ENCODE measurements around the gene MATCAP1.

Gene MATCAP1

GRCh38 chr16:67228034-67228785, 44.4 kb upstream of the MATCAP1 start:
- TF ChIP-seq, protein P1, sequence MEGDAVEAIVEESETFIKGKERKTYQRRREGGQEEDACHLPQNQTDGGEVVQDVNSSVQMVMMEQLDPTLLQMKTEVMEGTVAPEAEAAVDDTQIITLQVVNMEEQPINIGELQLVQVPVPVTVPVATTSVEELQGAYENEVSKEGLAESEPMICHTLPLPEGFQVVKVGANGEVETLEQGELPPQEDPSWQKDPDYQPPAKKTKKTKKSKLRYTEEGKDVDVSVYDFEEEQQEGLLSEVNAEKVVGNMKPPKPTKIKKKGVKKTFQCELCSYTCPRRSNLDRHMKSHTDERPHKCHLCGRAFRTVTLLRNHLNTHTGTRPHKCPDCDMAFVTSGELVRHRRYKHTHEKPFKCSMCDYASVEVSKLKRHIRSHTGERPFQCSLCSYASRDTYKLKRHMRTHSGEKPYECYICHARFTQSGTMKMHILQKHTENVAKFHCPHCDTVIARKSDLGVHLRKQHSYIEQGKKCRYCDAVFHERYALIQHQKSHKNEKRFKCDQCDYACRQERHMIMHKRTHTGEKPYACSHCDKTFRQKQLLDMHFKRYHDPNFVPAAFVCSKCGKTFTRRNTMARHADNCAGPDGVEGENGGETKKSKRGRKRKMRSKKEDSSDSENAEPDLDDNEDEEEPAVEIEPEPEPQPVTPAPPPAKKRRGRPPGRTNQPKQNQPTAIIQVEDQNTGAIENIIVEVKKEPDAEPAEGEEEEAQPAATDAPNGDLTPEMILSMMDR (IDR thresholded peaks at IDR 0.05; ENCODE audit: low read depth, low read length), result no peak
- no peak for TF ChIP-seq POLR2A (IDR thresholded peaks at IDR 0.05; ENCODE audit: extremely low read depth, insufficient read length)
- TF ChIP-seq MAX (IDR thresholded peaks at IDR 0.05; ENCODE audit: low read depth, low read length), result no peak
- no peak for TF ChIP-seq MYC (IDR thresholded peaks at IDR 0.05; ENCODE audit: low read depth, low read length)
- H3K4me3 ChIP-seq (ENCODE audit: low read depth, low read length), result peak overlapping the region; percentile 81
- DNase-seq (ENCODE audit: low read depth), result no peak

DNA sequence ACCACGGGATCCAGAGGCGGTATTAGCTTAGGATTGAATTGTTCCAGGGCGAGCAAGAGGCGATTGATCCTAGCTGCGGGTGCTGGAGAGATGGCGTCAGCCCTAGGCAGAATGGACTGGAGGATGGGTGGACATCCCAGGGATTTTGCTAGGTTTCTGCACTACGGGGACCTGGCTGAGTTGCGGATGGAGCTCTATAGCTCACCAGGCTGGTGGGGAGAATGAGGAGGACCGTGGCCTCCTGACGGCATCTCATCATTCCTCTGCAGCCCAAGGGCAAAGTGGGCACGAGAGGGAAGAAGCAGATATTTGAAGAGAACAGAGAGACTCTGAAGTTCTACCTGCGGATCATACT, 43.8 kb upstream of the MATCAP1 start:
- no peak for TF ChIP-seq POLR2A (IDR thresholded peaks at IDR 0.05; ENCODE audit: extremely low read depth, insufficient read length)
- no peak for DNase-seq (ENCODE audit: low read depth)
- peak overlapping the region; percentile 81 for H3K4me3 ChIP-seq (ENCODE audit: low read depth, low read length)

- TF ChIP-seq MYC (IDR thresholded peaks at IDR 0.05; ENCODE audit: low read depth, low read length), result no peak; the same call in 1 of the 2 replicates
- TF ChIP-seq, protein P1 (IDR thresholded peaks at IDR 0.05; ENCODE audit: low read depth, low read length), result peak; percentile 10
- peak; percentile 76 for TF ChIP-seq POLR2A (IDR thresholded peaks at IDR 0.05; ENCODE audit: extremely low read depth, insufficient read length)
- TF ChIP-seq MAX (IDR thresholded peaks at IDR 0.05; ENCODE audit: low read depth, low read length), result no peak
- peak within 1 kb of the TSS; percentile 81 for H3K4me3 ChIP-seq (ENCODE audit: low read depth, low read length)
- peak; percentile 100 for DNase-seq (ENCODE audit: low read depth)
Observed at GRCh38 chr16:67226804-67227566, 43.2 kb upstream of the MATCAP1 start, which contains the start of gene TMEM208. TMEM208 (plus strand) TSS chr16:67227130; CDS start chr16:67227219, 89 bp downstream.

DNA sequence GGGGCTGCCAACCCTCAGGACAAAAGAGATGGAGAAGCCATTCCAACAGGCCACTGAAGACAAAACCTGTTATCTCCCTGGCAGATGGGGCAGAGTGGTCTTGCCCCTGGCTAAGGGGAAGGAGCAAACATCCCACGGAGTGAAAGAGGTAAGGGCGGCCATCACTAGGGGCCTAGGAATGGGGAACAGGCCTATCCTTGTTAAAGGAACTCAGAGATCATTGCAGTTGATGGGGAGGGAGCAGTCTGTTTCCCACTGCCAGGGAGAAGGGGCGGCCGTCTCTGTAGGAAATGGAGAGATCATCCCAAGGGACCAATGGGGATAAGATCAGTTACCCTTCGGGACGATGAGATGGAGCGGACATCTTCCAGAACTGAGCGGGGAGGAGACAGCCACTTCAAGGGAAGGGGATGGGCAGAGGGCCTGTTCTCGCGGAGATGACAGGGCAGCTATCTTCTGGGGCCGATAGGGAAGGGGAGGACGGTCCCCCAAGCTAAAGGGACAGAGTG, 42.6 kb upstream of the MATCAP1 start:
- TF ChIP-seq MYC (IDR thresholded peaks at IDR 0.05; ENCODE audit: low read depth, low read length), result no peak
- peak overlapping the region; percentile 73 for H3K4me3 ChIP-seq (ENCODE audit: low read depth, low read length)
- DNase-seq (ENCODE audit: low read depth), result no peak

DNA sequence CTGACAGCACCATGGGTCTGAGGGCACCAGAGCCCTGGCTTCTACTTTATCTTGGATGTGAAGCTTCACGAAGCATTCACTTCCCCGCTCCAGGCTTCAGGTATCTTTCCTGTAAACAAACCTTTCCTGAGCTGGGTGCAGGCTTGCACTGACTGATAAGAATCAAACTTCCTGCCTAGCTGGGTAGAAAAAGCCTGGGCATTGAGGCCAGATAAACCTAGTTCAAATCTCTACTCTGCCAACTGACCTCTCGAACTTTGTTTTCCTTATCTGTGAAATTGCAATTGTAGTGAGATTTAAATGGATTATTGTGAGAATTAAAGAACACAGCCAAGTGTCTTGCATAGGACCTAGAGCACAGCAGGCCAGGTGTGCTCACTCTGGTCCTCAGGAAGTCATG, 40.2 kb upstream of the MATCAP1 start:
- no peak for DNase-seq (ENCODE audit: low read depth)
- H3K4me3 ChIP-seq (ENCODE audit: low read depth, low read length), result no peak overlapping the region
- TF ChIP-seq, protein P1 (IDR thresholded peaks at IDR 0.05; ENCODE audit: low read depth, low read length), result no peak
- TF ChIP-seq MAX (IDR thresholded peaks at IDR 0.05; ENCODE audit: low read depth, low read length), result no peak
- TF ChIP-seq POLR2A (IDR thresholded peaks at IDR 0.05; ENCODE audit: extremely low read depth, insufficient read length), result no peak
- no peak for TF ChIP-seq MYC (IDR thresholded peaks at IDR 0.05; ENCODE audit: low read depth, low read length)

DNA sequence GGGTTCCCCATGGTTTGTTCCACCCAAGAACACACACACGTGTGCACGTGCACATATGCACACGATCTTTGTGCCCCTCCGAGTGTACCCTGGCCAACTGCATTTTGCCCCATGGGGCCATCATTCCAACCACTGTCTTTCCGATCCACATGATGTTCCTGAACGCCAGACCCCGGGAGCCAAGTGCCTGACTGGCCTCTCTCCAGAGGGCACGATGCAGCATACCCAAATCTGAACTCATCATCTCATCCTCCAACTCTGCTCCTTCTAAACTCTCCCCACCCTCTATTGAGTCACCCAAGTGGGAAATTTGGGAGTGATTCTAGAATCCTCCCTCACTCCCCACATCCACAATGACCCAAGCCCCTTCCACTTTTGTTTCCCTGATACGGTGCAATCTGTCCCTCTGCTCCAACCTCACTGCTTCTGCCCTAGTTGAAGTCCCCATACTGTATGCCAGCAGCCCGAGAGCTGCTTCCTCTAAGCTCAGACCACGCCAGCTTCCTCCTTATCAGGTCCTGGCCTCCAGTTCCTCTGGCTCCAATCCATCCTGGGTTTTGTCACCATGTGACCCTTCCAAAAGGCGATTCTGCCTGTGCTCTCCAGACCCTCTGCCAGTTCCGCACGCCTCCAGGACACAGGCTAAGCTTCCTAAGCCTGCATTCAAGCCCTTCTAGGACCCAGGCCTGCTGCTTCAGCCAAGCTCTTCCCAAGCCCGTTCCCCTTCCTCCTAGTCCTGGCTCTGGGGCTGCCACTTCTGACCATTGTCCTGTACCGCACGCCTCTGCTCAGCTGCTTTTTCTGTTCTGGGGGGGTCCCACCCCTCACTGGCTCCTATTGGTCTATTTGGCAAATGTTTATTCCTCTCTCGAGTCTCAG, 33.1 kb upstream of the MATCAP1 start:
- no peak for DNase-seq (ENCODE audit: low read depth)
- TF ChIP-seq POLR2A (IDR thresholded peaks at IDR 0.05; ENCODE audit: extremely low read depth, insufficient read length) (no peak), MAX (IDR thresholded peaks at IDR 0.05; ENCODE audit: low read depth, low read length) (no peak), MYC (IDR thresholded peaks at IDR 0.05; ENCODE audit: low read depth, low read length) (no peak)
- TF ChIP-seq, protein P1 (IDR thresholded peaks at IDR 0.05; ENCODE audit: low read depth, low read length), result no peak
- no peak overlapping the region for H3K4me3 ChIP-seq (ENCODE audit: low read depth, low read length)

Data from NB4 (cell line).